NCI-H748 (cell line): ENCODE data around the gene CD22.

Experiments
- DNase-seq: peaks from one replicate; lab custom pipeline; 2025; ENCODE audit not compliant: unreplicated experiment; lab: John Stamatoyannopoulos, UW

Gene CD22

GRCh38 chr19:35340431-35340830 lies 11.4 kb downstream of the CD22 start:
- DNase-seq: no peak

GRCh38 chr19:35341006-35341405 lies 12.0 kb downstream of the CD22 start:
- no peak for DNase-seq

- no peak for DNase-seq
Observed at GRCh38 chr19:35341565-35342225, 12.7 kb downstream of the CD22 start.

- no peak for DNase-seq
Observed at GRCh38 chr19:35342430-35342829, 13.4 kb downstream of the CD22 start.

- no peak for DNase-seq
Observed at GRCh38 chr19:35344511-35345031, 15.6 kb downstream of the CD22 start.

GRCh38 chr19:35345671-35346111 lies 16.7 kb downstream of the CD22 start:
- DNase-seq: no peak

- DNase-seq: no peak
Observed at GRCh38 chr19:35346193-35347052, 17.4 kb downstream of the CD22 start.

GRCh38 chr19:35347171-35347929 lies 18.4 kb downstream of the CD22 start, which contains the start of gene FFAR1:
FFAR1 (plus strand) TSS chr19:35347902; CDS start chr19:35351552, 3,650 bp downstream.
- no peak for DNase-seq

GRCh38 chr19:35347930-35348298 lies 18.9 kb downstream of the CD22 start:
- no peak for DNase-seq

GRCh38 chr19:35348911-35349611 lies 20.1 kb downstream of the CD22 start:
- peak; percentile 34 for DNase-seq

- no peak for DNase-seq
Observed at GRCh38 chr19:35349614-35350521, 20.9 kb downstream of the CD22 start.

GRCh38 chr19:35350591-35350990 lies 21.6 kb downstream of the CD22 start:
- no peak for DNase-seq

GRCh38 chr19:35351411-35352176 lies 22.6 kb downstream of the CD22 start:
- DNase-seq: no peak

GRCh38 chr19:35352177-35352447 lies 23.1 kb downstream of the CD22 start:
- DNase-seq: no peak

GRCh38 chr19:35352448-35353304 lies 23.7 kb downstream of the CD22 start:
- DNase-seq: peak; percentile 73

GRCh38 chr19:35353635-35354034 lies 24.6 kb downstream of the CD22 start:
- no peak for DNase-seq

GRCh38 chr19:35354898-35355297 lies 25.9 kb downstream of the CD22 start:
- no peak for DNase-seq

GRCh38 chr19:35355791-35356460 lies 26.9 kb downstream of the CD22 start:
- DNase-seq: no peak
